Loucy (cell line): ENCODE measurements around the gene MTURN.

Source experiments
- H2AFZ ChIP-seq: fragments of 200-600 bp; sonication (generic); 2 replicates; pipeline ENCODE4 v1.6.0; 2016; ENCODE audit warnings: antibody characterized with exemption, mild to moderate bottlenecking, low read length, moderate library complexity
- H3F3A ChIP-seq: fragments of 200-600 bp; 2 replicates; pipeline ENCODE4 v1.6.0; 2016; ENCODE audit warnings: antibody characterized with exemption, low read depth, mild to moderate bottlenecking
- H3K27me3 ChIP-seq: fragments of 200-600 bp; sonication (generic); 2 replicates; pipeline ENCODE4 v1.6.1; 2014; ENCODE audit warnings: low read length, mild to moderate bottlenecking; ENCODE audit not compliant: insufficient read depth, poor library complexity, severe bottlenecking
- H3K36me3 ChIP-seq: fragments of 200-600 bp; sonication (generic); 2 replicates; pipeline ENCODE4 v1.6.1; 2016; ENCODE audit warnings: low read length; ENCODE audit not compliant: insufficient read depth
- H3K4me1 ChIP-seq: fragments of 200-600 bp; sonication (generic); 2 replicates; pipeline ENCODE4 v1.5.1; 2014; ENCODE audit warnings: low read length, mild to moderate bottlenecking; ENCODE audit not compliant: insufficient read depth, poor library complexity, severe bottlenecking
- H3K4me2 ChIP-seq: fragments of 200-600 bp; sonication (generic); 2 replicates; pipeline ENCODE4 v1.6.0; 2014; ENCODE audit warnings: antibody characterized with exemption, low read length, low read depth, mild to moderate bottlenecking; ENCODE audit not compliant: poor library complexity, severe bottlenecking
- H3K4me3 ChIP-seq: fragments of 200-600 bp; sonication (generic); 2 replicates; pipeline ENCODE4 v1.5.1; 2014; ENCODE audit warnings: low read length, mild to moderate bottlenecking, mixed read lengths; ENCODE audit not compliant: poor library complexity, severe bottlenecking
- H3K79me2 ChIP-seq: fragments of 200-600 bp; sonication (generic); 2 replicates; pipeline ENCODE4 v1.6.1; 2014; ENCODE audit warnings: low read length; ENCODE audit not compliant: insufficient read depth
- H3K9ac ChIP-seq: fragments of 200-600 bp; sonication (generic); 2 replicates; pipeline ENCODE4 v1.6.0; 2014; ENCODE audit warnings: mild to moderate bottlenecking, low read depth, low read length, moderate library complexity; ENCODE audit not compliant: poor library complexity, severe bottlenecking
- H3K9me2 ChIP-seq: fragments of 200-600 bp; sonication (generic); replicated peaks from 2 replicates; pipeline ENCODE4 v1.6.1; 2016; ENCODE audit warnings: low read depth, low read length, mixed read lengths
- H3K9me3 ChIP-seq: fragments of 200-600 bp; sonication (generic); 2 replicates; pipeline ENCODE4 v1.6.1; 2014; ENCODE audit warnings: mild to moderate bottlenecking, antibody characterized with exemption, low read length, low read depth; ENCODE audit not compliant: insufficient read depth
- H4K20me1 ChIP-seq: fragments of 200-600 bp; sonication (generic); 2 replicates; pipeline ENCODE4 v1.6.0; 2014; ENCODE audit warnings: antibody characterized with exemption, low read length, mild to moderate bottlenecking; ENCODE audit not compliant: insufficient read depth, poor library complexity, severe bottlenecking
- EZH2phosphoT487 ChIP-seq: fragments of 200-600 bp; IDR thresholded peaks from 2 replicates; pipeline ENCODE4 v1.6.1; 2018; ENCODE audit warnings: antibody characterized with exemption, mild to moderate bottlenecking, moderate library complexity, borderline replicate concordance
- TF ChIP-seq, protein P1 (sequence below): fragments of 200-600 bp; sonication (generic); conservative IDR thresholded peaks from 2 replicates; pipeline ENCODE4 v1.5.1; 2014; ENCODE audit warnings: mild to moderate bottlenecking, antibody characterized with exemption, low read length

Gene MTURN

DNA sequence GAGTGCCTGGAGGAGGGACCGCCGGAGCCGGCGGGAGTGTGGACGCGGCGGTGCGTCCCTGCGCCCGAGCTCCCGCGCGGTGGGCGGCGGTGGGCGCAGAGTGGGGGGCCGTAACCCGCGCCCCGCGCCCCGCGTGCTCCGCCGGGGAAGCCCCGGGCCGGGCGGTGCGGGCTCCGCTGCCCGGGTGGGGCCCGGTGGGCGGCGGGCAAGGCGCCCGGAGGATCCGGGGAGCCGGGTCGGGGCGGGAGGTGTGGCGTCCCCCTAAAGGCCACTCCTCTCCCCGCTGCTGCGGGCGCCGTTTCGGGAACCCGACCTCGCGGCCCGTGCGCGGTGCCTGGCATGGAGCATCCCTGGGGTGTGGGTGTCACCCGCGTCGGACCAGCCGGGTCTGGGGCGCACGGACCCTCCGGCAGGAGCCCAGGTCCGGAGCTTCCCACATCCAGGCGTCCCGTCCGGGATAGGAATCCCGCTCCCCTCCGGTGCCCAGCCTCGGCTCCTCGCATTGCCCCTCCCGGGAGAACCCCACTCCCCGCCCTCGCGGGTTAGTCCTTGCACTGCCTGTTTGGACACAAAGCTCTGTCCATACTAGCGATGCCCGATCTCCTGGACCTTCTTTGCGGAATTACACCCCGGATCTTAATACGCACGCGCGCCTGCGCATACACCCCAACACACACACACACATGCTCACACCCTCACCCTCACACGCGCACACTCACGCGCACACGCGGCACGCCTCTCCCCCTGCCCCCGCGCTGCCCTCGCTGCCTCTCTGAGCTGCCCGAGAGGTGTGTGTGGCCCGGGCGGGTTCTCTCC lies 723 bp downstream of the MTURN start:
- TF ChIP-seq, protein P1, sequence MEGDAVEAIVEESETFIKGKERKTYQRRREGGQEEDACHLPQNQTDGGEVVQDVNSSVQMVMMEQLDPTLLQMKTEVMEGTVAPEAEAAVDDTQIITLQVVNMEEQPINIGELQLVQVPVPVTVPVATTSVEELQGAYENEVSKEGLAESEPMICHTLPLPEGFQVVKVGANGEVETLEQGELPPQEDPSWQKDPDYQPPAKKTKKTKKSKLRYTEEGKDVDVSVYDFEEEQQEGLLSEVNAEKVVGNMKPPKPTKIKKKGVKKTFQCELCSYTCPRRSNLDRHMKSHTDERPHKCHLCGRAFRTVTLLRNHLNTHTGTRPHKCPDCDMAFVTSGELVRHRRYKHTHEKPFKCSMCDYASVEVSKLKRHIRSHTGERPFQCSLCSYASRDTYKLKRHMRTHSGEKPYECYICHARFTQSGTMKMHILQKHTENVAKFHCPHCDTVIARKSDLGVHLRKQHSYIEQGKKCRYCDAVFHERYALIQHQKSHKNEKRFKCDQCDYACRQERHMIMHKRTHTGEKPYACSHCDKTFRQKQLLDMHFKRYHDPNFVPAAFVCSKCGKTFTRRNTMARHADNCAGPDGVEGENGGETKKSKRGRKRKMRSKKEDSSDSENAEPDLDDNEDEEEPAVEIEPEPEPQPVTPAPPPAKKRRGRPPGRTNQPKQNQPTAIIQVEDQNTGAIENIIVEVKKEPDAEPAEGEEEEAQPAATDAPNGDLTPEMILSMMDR, result no peak
- TF ChIP-seq EZH2phosphoT487, result no peak
- Histone ChIP-seq H3K9me3 (no peaks in the 10 kb centered on the region), H3K27me3 (no peaks in the 10 kb centered on the region), H3K4me3 (peak overlapping the region; percentile 77), H3K4me1 (peaks cover 20% of the 10 kb centered on the region), H3K36me3 (no peaks in the 10 kb centered on the region), H3K9ac (peak overlapping the region; percentile 20), H3K9me2 (no peaks in the 10 kb centered on the region), H3F3A (no peaks in the 10 kb centered on the region), H3K79me2 (no peaks in the 10 kb centered on the region; the same call in 1 of the 2 replicates), H3K4me2 (peak overlapping the region; percentile 62), H4K20me1 (no peaks in the 10 kb centered on the region), H2AFZ (peak overlapping the region; percentile 81; the same call in 1 of the 2 replicates)

DNA sequence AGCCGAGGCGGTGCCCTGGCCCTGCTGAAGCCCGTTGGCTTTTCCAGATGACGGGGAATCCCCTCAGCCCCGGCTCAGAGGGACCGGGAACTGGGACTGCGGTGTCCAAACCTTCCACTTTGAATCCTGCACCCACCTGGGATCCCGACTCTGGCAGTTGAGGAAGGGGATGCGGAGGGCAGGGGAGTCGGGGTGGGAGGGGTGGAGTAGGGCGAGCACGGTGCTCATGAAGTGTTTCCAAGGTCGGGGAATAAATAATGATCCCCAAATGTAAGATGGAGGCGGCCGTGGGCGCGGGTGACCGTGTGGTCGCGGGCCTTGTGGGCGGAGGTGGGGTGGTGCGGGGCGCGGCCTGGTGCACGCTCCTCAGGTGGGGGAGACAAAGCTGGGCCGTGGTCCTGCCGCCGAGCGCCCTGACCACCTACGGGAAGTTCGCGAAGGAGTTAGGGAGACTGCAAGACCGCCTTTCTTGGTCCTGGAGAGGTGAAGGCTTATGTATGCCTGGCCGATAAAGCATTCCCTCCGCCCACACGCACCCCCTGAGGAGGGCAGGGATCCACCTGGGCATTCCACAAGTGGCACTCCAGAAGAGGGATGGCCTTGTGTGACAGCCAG lies 1.4 kb downstream of the MTURN start:
- Histone ChIP-seq H3K9ac (no peak overlapping the region), H3K4me2 (peak overlapping the region; percentile 62), H3K79me2 (no peaks in the 10 kb centered on the region; the same call in 1 of the 2 replicates), H4K20me1 (no peaks in the 10 kb centered on the region), H3K27me3 (no peaks in the 10 kb centered on the region), H3K4me3 (peak overlapping the region; percentile 77), H3K4me1 (peaks cover 20% of the 10 kb centered on the region), H2AFZ (no peak overlapping the region), H3F3A (no peaks in the 10 kb centered on the region), H3K36me3 (no peaks in the 10 kb centered on the region), H3K9me2 (no peaks in the 10 kb centered on the region), H3K9me3 (no peaks in the 10 kb centered on the region)
- TF ChIP-seq EZH2phosphoT487, result no peak
- TF ChIP-seq, protein P1, result no peak

DNA sequence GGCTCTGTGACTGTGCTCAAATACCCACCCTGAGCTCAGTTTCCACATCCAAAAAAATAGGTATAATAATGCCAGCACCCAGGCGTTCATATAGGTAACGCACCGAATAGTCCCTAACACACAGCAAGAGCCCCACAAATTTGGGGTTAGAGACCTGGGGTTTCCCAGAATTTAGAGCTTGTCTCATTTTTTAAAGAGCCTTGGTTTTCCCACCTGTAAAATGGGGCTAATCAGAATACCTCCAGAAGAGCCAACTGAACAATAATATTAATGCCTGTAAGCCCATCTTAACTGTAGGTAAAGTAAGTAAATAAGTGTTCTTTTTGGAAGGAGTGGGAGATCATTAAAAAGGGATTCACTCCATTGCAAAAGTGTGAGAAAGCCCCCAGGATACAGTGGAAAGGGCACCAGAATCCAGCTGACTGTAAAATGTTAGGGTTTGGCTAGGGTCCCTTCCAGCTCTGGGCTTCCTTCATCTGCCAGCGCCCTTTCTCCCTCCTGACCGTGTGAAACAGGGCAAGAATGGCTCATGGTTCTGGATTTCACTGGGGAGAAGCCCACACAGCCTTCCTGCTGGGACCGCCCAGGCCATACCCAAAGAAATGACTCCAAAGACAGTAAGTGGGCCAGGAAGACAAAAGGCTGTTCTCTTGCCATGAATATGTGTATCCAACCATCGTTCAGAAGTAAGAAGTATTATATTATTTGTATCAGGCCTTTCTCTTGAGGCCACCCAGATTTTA lies 2.1 kb downstream of the MTURN start:
- Histone ChIP-seq H3K27me3 (no peaks in the 10 kb centered on the region), H3K79me2 (no peaks in the 10 kb centered on the region; the same call in 1 of the 2 replicates), H3K9me2 (no peaks in the 10 kb centered on the region), H3K4me2 (no peak overlapping the region), H2AFZ (no peak overlapping the region), H3F3A (no peaks in the 10 kb centered on the region), H3K4me1 (peaks cover 27% of the 10 kb centered on the region), H3K9me3 (no peaks in the 10 kb centered on the region), H3K4me3 (no peak overlapping the region), H3K36me3 (no peaks in the 10 kb centered on the region), H3K9ac (no peak overlapping the region), H4K20me1 (no peaks in the 10 kb centered on the region)
- TF ChIP-seq EZH2phosphoT487, result no peak
- TF ChIP-seq, protein P1, result no peak
